GM12865 (cell line): Measurements from ENCODE around the gene QPCT.

Source experiments
- DNase-seq: peaks from one replicate; pipeline ENCODE4 v3.0.0; 2010; ENCODE audit warnings: low read depth
- H3K4me3 ChIP-seq: 2 replicates; pipeline ENCODE4 v1.5.1; 2011; ENCODE audit warnings: mild to moderate bottlenecking, low read depth, low read length, control low read depth
- TF ChIP-seq, protein P1 (sequence below): IDR thresholded peaks from 2 replicates; pipeline ENCODE4 v1.5.1; 2011; ENCODE audit warnings: low read length, control low read depth, low read depth, inconsistent platforms; ENCODE audit not compliant: insufficient read depth; ENCODE audit errors: missing control alignments

QPCT gene

DNA sequence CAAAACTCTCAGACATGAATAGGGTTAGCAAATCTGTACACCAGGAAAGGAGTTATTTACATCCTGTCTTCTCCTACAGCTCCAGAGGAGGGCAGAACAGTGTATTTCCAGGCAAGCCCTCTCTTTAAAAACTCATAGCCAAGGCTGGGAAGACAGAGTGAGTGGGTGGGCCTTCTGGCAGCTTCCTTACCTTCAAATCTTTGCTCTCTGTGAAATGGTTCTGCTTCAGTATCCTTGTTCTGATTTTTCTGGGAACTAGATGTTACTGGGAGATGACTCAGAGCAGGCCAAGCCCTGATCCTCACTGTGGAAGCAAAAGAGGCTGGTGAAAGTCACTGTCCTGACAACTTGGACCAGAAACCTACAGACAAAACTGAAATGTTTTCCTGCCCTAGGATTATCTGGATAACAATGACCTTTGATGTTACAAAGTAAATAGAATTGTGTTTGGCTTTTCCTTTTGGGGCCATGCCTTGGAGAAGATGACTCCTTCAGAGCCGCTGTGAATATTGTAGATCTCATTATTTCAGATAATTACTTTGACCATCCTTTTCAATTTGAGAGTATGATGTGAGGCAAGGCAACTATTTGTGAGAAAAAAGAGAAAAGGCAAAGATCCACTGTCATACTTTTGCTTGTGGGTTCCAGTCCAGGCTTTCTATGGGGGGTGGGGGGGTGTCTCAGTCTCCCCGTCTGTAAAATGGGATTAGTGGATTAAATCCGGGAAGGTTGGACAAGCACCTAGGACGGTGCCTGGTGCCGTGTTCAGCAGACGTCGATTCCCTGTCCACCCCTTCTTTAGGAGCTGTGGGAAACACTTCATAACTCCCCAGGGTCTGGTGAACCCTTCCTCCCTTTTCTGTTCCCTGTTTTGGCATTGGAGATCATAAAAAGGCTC lies 644 bp upstream of the QPCT start:
- DNase-seq, result no peak
- TF ChIP-seq, protein P1, sequence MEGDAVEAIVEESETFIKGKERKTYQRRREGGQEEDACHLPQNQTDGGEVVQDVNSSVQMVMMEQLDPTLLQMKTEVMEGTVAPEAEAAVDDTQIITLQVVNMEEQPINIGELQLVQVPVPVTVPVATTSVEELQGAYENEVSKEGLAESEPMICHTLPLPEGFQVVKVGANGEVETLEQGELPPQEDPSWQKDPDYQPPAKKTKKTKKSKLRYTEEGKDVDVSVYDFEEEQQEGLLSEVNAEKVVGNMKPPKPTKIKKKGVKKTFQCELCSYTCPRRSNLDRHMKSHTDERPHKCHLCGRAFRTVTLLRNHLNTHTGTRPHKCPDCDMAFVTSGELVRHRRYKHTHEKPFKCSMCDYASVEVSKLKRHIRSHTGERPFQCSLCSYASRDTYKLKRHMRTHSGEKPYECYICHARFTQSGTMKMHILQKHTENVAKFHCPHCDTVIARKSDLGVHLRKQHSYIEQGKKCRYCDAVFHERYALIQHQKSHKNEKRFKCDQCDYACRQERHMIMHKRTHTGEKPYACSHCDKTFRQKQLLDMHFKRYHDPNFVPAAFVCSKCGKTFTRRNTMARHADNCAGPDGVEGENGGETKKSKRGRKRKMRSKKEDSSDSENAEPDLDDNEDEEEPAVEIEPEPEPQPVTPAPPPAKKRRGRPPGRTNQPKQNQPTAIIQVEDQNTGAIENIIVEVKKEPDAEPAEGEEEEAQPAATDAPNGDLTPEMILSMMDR, result no peak
- H3K4me3 ChIP-seq, result no peak overlapping the region

DNA sequence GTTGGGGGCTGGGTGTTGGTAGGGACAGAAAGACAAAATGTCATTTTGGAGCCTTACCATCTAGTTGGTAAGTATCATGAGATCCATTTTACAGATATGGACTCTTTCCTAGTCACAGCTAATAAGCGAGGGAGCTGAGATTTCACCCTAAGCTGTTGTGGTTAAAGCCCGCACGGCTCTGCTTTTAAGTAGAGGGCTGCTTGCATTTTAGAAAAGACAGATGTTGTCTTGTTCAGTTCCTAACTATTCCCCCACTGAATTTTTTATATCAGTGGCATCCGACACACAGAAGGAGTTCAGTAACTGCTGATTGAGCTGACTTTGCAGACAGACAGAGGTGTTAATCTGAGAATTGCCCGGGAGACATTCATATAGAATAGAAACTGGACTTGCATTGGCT lies 3.7 kb downstream of the QPCT start:
- H3K4me3 ChIP-seq, result no peak overlapping the region
- TF ChIP-seq, protein P1, result no peak
- DNase-seq, result no peak

DNA sequence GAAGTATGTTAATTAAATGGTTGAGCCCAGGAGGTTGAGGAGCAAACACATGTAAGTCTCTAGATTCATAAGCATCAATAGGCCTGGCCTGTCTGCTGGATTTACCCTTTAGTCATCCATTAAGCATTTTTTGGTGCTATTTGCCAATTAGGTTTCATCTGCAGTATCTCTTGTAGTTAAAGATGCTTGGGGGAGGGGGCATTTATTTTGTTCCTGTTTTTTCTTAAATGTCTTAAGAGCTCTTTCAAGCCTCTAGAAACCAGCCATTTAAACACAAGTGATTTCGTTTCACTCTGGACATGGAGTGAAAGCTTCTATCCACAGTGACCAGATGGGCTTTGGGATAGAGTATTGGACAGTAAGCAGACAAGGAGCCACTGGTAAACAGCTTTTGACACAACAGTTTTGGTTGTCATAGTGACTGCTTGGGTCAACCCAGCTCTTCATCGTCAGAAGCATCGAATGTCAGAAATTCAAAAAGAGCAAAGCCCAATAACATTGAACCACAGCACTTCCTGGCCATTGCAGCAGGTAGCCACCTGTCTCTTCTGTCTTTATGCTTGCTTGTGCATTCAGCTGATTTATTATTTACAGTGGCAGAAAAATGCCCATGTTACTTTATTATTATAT lies 4.9 kb downstream of the QPCT start:
- no peak overlapping the region for H3K4me3 ChIP-seq
- no peak for DNase-seq
- TF ChIP-seq, protein P1, result no peak

DNA sequence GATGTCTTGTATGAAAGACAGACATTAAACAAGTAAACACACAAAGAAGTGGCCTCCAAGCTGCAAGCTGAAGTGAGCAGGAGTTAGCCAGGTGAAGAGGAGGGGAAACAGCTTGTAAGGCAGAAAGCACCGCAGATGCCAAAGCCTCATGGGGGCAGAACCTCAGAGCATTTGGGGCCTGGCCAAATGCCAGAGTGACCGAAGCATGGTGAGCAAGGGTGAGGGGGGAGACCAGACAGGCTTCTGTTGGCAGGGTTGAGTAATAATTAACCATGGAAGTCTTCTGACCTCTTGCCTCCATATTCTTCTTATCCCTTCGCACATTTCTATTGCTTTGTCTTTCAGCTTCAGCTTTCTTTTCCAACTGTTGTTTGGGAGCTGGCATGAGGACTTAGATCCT lies 5.6 kb downstream of the QPCT start:
- no peak overlapping the region for H3K4me3 ChIP-seq
- TF ChIP-seq, protein P1, result no peak
- peak; percentile 48 for DNase-seq

DNA sequence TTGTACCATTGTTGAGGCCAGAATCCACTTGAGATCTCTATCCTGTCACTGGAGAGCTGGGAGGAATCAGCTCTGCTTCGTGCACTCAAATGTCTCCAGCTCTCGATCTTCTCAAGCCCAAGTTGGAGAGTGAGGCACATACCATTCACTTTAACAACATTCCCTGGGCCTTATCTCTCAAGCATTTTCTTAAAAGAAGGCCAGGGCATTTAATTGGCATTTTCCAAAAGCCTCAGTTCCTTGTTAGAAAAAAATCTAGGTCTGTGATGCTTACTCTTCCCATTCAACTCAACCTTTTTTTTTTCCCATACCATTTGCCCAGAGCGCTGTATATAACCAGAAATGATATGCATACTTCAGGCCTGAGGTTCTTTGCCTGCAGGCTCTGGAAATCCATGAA lies 10.1 kb downstream of the QPCT start:
- TF ChIP-seq, protein P1, result no peak
- no peak for DNase-seq
- no peak overlapping the region for H3K4me3 ChIP-seq

DNA sequence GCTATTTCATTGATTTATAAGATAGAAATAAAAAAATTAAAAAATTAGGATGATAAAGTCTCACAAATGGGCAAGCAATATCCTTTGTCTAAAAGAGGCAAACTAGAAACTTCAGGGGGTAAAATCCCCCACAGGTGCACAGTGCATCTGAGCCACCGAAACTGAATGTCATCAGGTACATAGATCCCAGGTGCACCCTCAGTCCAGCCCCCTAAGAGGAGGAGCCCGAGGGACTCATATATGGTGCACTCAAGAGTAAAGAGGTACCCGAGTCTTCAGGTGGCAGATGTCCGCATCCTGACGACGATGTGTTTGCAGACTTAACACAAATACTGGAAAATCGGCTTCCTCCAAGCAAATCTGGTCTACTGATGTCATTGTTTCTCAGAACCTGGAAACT lies 11.3 kb downstream of the QPCT start:
- TF ChIP-seq, protein P1, result no peak
- no peak for DNase-seq
- H3K4me3 ChIP-seq, result no peak overlapping the region
